Measurements from ENCODE around the gene RIPPLY3.

- TF ChIP-seq GATA2 (IDR thresholded peaks at IDR 0.05; ENCODE audit: low read depth, low read length) (no peak), GATA3 (IDR thresholded peaks at IDR 0.05; ENCODE audit: low read depth, low read length) (no peak)
These were observed 25.8 kb downstream of the RIPPLY3 start for GRCh38 chr21:37032293-37032692.
